PC-9 (cell line): Measurements from ENCODE around the gene DPYSL5. TPM values are rescaled to one million over a fixed set of nuclear protein-coding genes. Genes with fewer than 3 reads are reported as not detected.

Experiments used
- BruUV-seq: library from RNA; stranded (reverse); fragments of 400-500 nt; replicated peaks from 2 replicates; lab custom pipeline; 2021; lab: Mats Ljungman, UMichigan
- CTCF ChIA-PET: fragments of 300-600 bp; sonication (Branson Sonifier 250); formaldehyde crosslinking; loops from one replicate; lab custom pipeline; 2022; ENCODE audit warnings: antibody characterized with exemption; lab: Charles Lee
- POLR2A ChIA-PET: fragments of 300-600 bp; sonication (Branson Sonifier 250); formaldehyde crosslinking; loops from one replicate; lab custom pipeline; 2022; ENCODE audit warnings: antibody characterized with exemption; ENCODE audit not compliant: unreplicated experiment; lab: Charles Lee
- DNase-seq, 2 experiments: peaks; one replicate each; pipeline versions ENCODE4 v3.0.0 to v3.0.0-alpha.2; 2015 to 2022; ENCODE audit warnings: mixed read lengths in 1 of 2
- H2AFZ ChIP-seq: fragments of 200-600 bp; sonication (generic); 2 replicates; pipeline ENCODE4 v1.8.1; 2017; ENCODE audit warnings: antibody characterized with exemption
- H3F3A ChIP-seq: fragments of 200-600 bp; sonication (generic); 2 replicates; pipeline ENCODE4 v1.8.1; 2017; ENCODE audit warnings: antibody characterized with exemption, mild to moderate bottlenecking, low read depth; ENCODE audit not compliant: insufficient read depth
- H3K27ac ChIP-seq: fragments of 200-600 bp; sonication (generic); 2 replicates; pipeline ENCODE4 v1.6.1; 2016; ENCODE audit warnings: mixed run types
- H3K27me3 ChIP-seq: fragments of 200-600 bp; sonication (generic); 2 replicates; pipeline ENCODE4 v1.6.1; 2016; ENCODE audit warnings: low read depth, mixed run types; ENCODE audit not compliant: insufficient read depth
- H3K36me3 ChIP-seq: fragments of 200-600 bp; sonication (generic); 2 replicates; pipeline ENCODE4 v1.6.1; 2016; ENCODE audit warnings: low read depth, mixed run types
- H3K4me1 ChIP-seq: fragments of 200-600 bp; sonication (generic); replicated peaks from 2 replicates; pipeline ENCODE4 v1.6.1; 2016; ENCODE audit warnings: mixed run types; ENCODE audit not compliant: insufficient read depth
- H3K4me2 ChIP-seq: fragments of 200-600 bp; sonication (generic); 2 replicates; pipeline ENCODE4 v1.6.1; 2017; ENCODE audit warnings: mixed run types
- H3K4me3 ChIP-seq: fragments of 200-600 bp; sonication (generic); 2 replicates; pipeline ENCODE4 v1.6.1; 2016; ENCODE audit warnings: mixed run types
- H3K79me2 ChIP-seq: fragments of 200-600 bp; sonication (generic); 2 replicates; pipeline ENCODE4 v1.6.1; 2017; ENCODE audit warnings: low read depth, mixed run types
- H3K9me2 ChIP-seq: fragments of 200-600 bp; sonication (generic); 2 replicates; pipeline ENCODE4 v1.8.1; 2017; ENCODE audit warnings: mild to moderate bottlenecking; ENCODE audit not compliant: insufficient read depth
- H3K9me3 ChIP-seq: fragments of 200-600 bp; sonication (generic); 2 replicates; pipeline ENCODE4 v1.8.1; 2016; ENCODE audit warnings: low read depth; ENCODE audit not compliant: insufficient read depth
- H4K20me1 ChIP-seq: fragments of 200-600 bp; sonication (generic); 2 replicates; pipeline ENCODE4 v1.8.1; 2017; ENCODE audit not compliant: insufficient read depth
- EZH2 ChIP-seq: fragments of 200-600 bp; sonication (generic); IDR thresholded peaks from 2 replicates; pipeline ENCODE4 v1.8.0; 2017; ENCODE audit warnings: antibody characterized with exemption, low read depth
- intact Hi-C: fragments of 100-400 bp; cut with micrococcal nuclease; formaldehyde crosslinking; loops from one replicate; pipeline ENCODE4 v1.10.0; 2022; ENCODE audit not compliant: unreplicated experiment
- total RNA-seq: library from RNA; stranded (reverse); gene quantifications from 2 replicates; pipeline ENCODE4 v1.2.3, GENCODE V29; 2021
- TF ChIP-seq, protein P1 (sequence below): fragments of 200-600 bp; sonication (generic); conservative IDR thresholded peaks from 2 replicates; pipeline ENCODE4 v1.6.1; 2017; ENCODE audit warnings: mixed run types, antibody characterized with exemption, mild to moderate bottlenecking, moderate library complexity

The DPYSL5 gene
- total RNA-seq, 1 experiment from 2014 or later, result not detected

DNA sequence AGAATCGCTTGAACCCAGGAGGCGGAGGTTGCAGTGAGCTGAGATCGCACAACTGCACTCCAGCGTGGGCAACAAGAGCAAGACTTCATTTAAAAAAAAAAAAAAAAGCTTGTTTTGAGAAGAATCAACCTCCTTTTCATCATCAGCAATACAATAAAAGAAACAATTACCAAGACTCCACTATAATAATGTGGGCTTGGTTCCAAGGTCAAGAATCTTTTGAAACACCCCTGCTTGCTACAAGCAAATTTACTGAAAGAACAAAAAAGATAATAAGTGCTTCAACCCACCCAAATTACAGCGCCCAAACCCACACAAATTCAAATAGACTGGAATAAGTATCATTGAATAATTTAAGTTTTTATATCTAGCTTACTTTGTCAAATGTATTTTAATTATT is 88.9 kb downstream of the DPYSL5 start:
- intact Hi-C loops, result no loop called here
- no peaks in the 10 kb centered on the region; the same call in 1 of the 2 replicates for H3K4me1 ChIP-seq
- TF ChIP-seq, protein P1, sequence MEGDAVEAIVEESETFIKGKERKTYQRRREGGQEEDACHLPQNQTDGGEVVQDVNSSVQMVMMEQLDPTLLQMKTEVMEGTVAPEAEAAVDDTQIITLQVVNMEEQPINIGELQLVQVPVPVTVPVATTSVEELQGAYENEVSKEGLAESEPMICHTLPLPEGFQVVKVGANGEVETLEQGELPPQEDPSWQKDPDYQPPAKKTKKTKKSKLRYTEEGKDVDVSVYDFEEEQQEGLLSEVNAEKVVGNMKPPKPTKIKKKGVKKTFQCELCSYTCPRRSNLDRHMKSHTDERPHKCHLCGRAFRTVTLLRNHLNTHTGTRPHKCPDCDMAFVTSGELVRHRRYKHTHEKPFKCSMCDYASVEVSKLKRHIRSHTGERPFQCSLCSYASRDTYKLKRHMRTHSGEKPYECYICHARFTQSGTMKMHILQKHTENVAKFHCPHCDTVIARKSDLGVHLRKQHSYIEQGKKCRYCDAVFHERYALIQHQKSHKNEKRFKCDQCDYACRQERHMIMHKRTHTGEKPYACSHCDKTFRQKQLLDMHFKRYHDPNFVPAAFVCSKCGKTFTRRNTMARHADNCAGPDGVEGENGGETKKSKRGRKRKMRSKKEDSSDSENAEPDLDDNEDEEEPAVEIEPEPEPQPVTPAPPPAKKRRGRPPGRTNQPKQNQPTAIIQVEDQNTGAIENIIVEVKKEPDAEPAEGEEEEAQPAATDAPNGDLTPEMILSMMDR, result no peak
- TF ChIP-seq EZH2, result no peak
- H3K36me3 ChIP-seq, result no peaks in the 10 kb centered on the region
- CTCF ChIA-PET, result interaction anchor here (0.5 kb wide), 1 partner anchor 141 kb away, joined by 3 read pairs; no protein-coding TSS in a partner anchor
- no peak overlapping the region for H3K4me2 ChIP-seq
- POLR2A ChIA-PET, result no interaction called here
- no peaks in the 10 kb centered on the region for H4K20me1 ChIP-seq
- no peaks in the 10 kb centered on the region for H3K79me2 ChIP-seq
- no peak overlapping the region for H3K27ac ChIP-seq
- no TSS peak for BruUV-seq
- no peaks in the 10 kb centered on the region for H3K9me2 ChIP-seq
- H3K27me3 ChIP-seq, result peaks cover 26% of the 10 kb centered on the region
- 0 out of 2 replicates have a peak, but pooled peaks cover 3% of the 10 kb centered on the region for H3K9me3 ChIP-seq
- no peak overlapping the region for H2AFZ ChIP-seq
- H3K4me3 ChIP-seq, result no peak overlapping the region
- no peak for DNase-seq
- peaks cover 8% of the 10 kb centered on the region; the same call in 1 of the 2 replicates for H3F3A ChIP-seq

DNA sequence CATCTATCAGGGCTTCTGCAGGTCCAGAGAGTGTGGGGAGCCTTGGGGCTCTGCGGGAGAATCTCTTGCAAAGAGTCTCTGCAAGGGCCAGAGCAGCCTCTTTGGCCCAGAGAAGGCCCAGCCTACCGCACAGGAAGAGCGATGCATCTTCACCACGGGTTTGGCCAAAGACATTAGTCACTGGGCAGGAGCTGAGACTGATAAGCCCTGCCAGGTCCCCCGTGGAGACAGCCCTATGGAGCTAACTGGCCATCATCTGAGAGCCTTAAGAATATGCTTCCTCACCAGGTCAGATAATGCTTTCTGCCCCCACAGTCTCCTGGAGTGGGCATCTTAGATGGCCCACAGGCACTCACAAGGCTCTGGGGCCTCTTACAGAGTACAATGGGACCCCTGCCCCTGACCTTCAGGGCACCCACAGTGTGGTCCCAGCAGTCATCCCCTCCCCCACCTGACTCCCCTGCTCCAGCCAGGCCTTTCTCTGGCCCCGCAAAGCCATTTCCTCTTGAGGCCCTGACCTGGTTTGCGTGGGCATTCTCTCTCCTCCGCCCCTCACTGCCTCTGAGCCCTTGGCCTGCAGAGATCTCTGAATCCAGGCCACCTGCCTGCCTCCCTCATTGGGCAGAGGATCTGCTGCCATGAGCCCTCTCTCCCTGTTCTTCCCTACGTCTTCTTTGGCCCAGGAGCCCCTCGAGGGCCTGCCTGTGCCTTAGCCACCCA is 90.6 kb downstream of the DPYSL5 start:
- Histone ChIP-seq H3F3A (peaks cover 5% of the 10 kb centered on the region; the same call in 1 of the 2 replicates), H3K27ac (no peak overlapping the region), H2AFZ (no peak overlapping the region), H3K9me2 (no peaks in the 10 kb centered on the region), H3K36me3 (no peaks in the 10 kb centered on the region), H3K79me2 (no peaks in the 10 kb centered on the region), H3K9me3 (0 out of 2 replicates have a peak, but pooled peaks cover 3% of the 10 kb centered on the region), H3K27me3 (peaks cover 14% of the 10 kb centered on the region; the same call in 1 of the 2 replicates), H3K4me3 (no peak overlapping the region), H4K20me1 (no peaks in the 10 kb centered on the region), H3K4me2 (no peak overlapping the region), H3K4me1 (no peaks in the 10 kb centered on the region; the same call in 1 of the 2 replicates)
- no peak for TF ChIP-seq EZH2
- TF ChIP-seq, protein P1, result no peak
- ChIA-PET POLR2A (no interaction called here), CTCF (no interaction called here)
- BruUV-seq, result no TSS peak
- intact Hi-C loops, result no loop called here
- DNase-seq, result no peak

DNA sequence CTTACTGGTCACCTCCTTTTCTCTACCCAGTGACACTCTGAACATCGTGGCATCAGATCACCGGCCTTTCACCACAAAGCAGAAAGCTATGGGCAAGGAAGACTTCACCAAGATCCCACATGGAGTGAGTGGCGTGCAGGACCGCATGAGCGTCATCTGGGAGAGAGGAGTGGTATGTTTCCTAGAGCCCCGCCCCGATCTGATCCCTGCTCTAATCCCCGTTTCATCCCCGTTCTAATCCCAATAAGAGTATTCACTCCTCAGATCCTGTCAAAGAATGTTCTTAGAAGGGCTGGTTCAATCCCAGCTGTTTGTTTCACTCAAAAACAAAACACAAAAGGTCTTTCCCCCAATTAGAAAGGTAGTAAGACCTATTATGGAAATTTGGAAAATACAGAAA is 92.1 kb downstream of the DPYSL5 start:
- Histone ChIP-seq H3K4me2 (no peak overlapping the region), H3K27ac (no peak overlapping the region), H3K4me1 (no peaks in the 10 kb centered on the region; the same call in 1 of the 2 replicates), H2AFZ (no peak overlapping the region), H3K36me3 (no peaks in the 10 kb centered on the region), H4K20me1 (no peaks in the 10 kb centered on the region), H3K4me3 (no peak overlapping the region), H3K9me3 (0 out of 2 replicates have a peak, but pooled peaks cover 3% of the 10 kb centered on the region), H3K27me3 (no peaks in the 10 kb centered on the region), H3K79me2 (no peaks in the 10 kb centered on the region), H3K9me2 (no peaks in the 10 kb centered on the region), H3F3A (peaks cover 9% of the 10 kb centered on the region; the same call in 1 of the 2 replicates)
- CTCF ChIA-PET, result no interaction called here
- POLR2A ChIA-PET, result no interaction called here
- TF ChIP-seq, protein P1, result no peak
- TF ChIP-seq EZH2, result no peak
- no peak for DNase-seq
- BruUV-seq, result no TSS peak
- intact Hi-C loops, result loop anchor here (5.0 kb wide), 1 partner anchor 93 kb away; the partner anchor contains the start of gene DPYSL5
